ENCODE results near the gene LEMD2. TPM values are rescaled to one million over a fixed set of nuclear protein-coding genes. Genes with fewer than 3 reads are reported as not detected.
A peak's percentile ranks its signal among the peaks of the same experiment; 100 is the strongest.

The LEMD2 gene
- total RNA-seq, 1 donor = 59.2 TPM

DNA sequence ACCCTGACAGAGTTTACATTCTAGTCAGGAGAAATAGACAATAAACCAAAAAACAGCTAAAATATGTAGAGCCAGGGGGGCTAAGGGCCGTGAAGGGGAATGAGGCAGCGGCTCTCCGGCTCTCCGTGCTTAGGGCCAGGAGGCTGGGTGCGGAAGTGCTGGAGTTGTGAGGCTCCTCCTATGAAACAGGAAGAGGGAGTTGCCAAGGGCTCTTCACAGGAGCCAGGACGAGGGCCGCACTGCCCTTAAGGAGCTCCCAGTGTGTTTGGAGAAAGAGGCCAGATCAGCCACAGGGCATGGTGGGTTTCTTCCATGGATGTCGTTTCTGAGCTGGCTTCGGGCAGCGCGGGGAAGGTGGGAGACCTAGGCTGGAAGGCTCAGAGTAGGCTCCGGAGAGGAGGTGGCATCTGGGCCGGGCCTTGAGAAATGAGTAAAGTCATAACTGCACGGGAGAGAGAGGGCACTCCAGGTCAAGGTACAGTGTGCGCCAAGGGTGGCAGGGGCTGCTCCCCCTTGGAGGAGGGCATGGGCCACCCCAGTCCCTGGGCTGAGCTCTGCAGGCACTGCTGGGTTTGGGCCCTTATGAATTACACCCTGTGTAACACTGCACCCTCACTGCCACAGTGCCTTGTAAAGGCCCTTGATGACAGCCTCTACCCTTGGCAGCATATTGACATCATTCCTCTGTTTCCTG, 35.7 kb upstream of the LEMD2 start:
- H3K4me3 ChIP-seq (ENCODE audit: low read depth, low read length) = peak overlapping the region; percentile 7
- DNase-seq (ENCODE audit: low read depth) = peak; percentile 56
- TF ChIP-seq, protein P1, sequence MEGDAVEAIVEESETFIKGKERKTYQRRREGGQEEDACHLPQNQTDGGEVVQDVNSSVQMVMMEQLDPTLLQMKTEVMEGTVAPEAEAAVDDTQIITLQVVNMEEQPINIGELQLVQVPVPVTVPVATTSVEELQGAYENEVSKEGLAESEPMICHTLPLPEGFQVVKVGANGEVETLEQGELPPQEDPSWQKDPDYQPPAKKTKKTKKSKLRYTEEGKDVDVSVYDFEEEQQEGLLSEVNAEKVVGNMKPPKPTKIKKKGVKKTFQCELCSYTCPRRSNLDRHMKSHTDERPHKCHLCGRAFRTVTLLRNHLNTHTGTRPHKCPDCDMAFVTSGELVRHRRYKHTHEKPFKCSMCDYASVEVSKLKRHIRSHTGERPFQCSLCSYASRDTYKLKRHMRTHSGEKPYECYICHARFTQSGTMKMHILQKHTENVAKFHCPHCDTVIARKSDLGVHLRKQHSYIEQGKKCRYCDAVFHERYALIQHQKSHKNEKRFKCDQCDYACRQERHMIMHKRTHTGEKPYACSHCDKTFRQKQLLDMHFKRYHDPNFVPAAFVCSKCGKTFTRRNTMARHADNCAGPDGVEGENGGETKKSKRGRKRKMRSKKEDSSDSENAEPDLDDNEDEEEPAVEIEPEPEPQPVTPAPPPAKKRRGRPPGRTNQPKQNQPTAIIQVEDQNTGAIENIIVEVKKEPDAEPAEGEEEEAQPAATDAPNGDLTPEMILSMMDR (IDR thresholded peaks at IDR 0.05; ENCODE audit: insufficient read depth, low read depth, low read length) = no peak

DNA sequence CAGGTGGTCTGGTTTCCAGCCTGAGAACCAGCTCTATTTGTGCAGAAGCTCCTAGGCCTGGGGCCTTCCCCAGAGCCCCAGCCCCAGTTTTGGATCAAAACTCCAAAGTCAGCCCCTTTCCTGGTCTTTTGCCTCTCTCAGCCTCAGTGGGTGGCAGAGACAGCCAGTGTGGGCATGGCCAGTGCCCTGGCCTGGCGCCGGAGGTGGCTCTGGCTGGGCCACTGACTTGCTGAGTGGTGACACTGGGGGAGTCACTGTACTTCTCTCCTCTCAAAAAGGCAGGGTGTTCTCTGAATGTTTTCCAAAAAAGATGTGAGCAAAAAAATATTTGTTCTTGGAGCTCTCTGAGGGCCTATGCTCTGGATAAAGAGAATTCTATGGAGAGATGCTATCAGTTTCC, 34.9 kb upstream of the LEMD2 start:
- no peak for DNase-seq (ENCODE audit: low read depth)
- TF ChIP-seq, protein P1 (IDR thresholded peaks at IDR 0.05; ENCODE audit: insufficient read depth, low read depth, low read length) = no peak
- no peak overlapping the region for H3K4me3 ChIP-seq (ENCODE audit: low read depth, low read length)

DNA sequence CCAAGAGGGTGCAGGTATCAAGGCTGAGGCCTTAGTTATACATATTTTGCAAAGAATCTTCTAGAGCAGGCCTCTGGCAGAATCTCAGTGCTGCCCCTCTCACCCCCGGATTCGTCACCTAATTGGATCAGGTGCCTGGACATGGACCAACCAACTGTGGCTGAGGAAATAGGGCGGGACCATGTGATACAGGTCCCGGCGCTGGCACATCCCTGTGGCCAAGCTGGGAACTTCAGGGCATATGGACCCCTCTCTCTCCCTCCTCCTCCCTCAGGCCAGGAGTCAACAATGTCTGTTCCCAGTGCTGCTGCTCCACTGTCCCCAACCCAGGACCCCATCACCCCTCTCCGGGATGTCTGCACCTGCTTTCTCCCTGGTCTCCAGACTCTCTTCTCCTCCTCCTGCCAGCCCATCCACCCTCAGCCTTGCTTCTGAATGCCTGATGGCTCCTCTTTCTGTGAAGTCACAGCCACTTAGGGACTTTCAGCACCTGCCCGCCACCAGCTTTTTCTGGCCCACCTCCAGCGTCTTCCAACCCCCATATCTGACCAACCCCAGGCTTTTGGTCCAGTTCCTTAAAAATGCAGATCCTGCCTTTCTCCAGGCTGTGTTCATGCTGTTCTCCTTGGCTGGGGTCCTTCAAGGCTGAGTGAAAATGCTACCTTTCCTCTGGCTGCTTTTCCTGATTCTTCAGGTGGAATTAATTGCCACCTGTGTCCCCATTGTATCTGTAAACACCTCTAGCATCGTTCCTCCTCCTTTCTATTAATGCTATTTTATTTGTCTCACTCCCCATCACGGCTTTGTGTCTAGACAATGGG, 33.9 kb upstream of the LEMD2 start:
- TF ChIP-seq, protein P1 (IDR thresholded peaks at IDR 0.05; ENCODE audit: insufficient read depth, low read depth, low read length) = peak; percentile 23
- H3K4me3 ChIP-seq (ENCODE audit: low read depth, low read length) = no peak overlapping the region
- no peak for DNase-seq (ENCODE audit: low read depth)

DNA sequence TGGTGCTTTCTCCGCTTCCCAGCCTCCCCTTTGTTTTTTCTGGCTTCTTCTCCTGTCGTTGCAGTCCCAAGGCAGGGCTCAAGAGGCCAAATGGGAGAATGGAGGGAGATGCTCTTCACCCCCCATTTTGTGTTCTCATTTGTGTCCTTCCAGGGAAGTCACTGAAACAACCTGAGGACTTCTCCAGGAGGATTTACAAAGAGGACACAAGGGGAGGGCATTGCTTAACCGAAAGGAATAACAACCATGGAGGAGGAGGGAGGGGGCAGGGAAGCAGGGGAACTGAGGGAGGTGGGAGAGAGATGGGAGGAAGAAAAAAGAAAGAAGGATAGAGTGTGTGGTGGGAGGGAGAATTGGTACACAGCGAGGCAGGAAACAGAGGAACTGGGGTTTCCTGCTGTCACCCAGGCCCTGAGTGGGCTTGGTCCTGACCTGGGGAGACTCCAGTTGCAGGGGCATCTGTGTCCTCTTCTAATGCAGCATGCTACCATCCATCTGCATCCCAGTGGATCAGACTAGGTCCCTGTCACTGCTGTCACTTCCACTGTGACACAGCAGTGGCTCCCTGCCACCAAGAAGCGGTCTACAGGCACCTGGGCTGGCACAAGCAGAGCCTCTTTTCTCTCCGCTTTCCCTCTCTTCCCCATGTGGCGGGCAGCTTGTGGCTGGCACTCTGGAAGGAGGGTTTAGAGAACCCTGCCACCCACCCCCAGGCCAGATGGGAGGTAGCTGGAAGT, 32.0 kb upstream of the LEMD2 start:
- DNase-seq (ENCODE audit: low read depth) = no peak
- TF ChIP-seq, protein P1 (IDR thresholded peaks at IDR 0.05; ENCODE audit: insufficient read depth, low read depth, low read length) = no peak

DNA sequence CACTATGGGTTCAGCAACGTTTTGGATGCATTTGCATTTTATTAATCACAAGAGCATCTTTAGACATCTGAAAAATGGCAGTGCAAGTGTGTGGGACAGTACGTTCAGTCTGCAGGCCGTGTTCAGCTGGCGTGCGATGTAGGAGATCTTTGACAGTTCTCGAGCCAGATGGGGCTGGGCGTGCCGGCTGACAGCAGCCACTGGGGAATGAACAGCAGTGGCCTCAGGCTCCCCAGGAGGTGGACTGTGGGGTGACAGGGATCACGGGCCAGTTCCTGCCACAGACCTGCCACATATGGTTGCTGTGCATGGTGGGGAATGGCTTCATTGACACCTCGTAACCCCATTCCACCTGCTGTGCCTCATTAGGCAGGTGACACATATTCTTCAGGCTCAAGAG, 31.3 kb upstream of the LEMD2 start:
- no peak overlapping the region for H3K4me3 ChIP-seq (ENCODE audit: low read depth, low read length)
- DNase-seq (ENCODE audit: low read depth) = no peak
- TF ChIP-seq, protein P1 (IDR thresholded peaks at IDR 0.05; ENCODE audit: insufficient read depth, low read depth, low read length) = no peak

More for the DNA sequence above, 32.0 kb upstream of the LEMD2 start:
- no peak overlapping the region for H3K4me3 ChIP-seq (ENCODE audit: low read depth, low read length)

DNA sequence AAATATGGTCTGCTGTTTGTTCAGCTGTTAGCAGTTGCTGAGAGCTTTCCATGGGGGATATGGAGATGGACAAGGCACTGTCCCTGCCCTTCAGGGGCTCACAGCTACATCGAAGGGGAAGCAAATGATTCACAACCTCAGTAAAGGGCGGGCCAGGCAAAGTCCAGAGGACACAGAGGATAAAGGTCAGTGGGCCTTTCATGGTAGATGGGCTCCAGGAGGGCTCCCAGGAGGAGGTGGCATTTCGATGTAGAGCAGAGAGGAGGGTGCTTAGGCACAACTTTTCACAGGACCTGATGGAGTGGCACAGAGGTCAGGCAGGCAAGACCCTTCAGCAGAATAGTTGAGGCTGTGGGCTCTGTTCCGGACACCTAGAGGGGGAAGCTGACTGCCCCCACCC, 30.1 kb upstream of the LEMD2 start:
- DNase-seq (ENCODE audit: low read depth) = no peak
- TF ChIP-seq, protein P1 (IDR thresholded peaks at IDR 0.05; ENCODE audit: insufficient read depth, low read depth, low read length) = no peak
- H3K4me3 ChIP-seq (ENCODE audit: low read depth, low read length) = no peak overlapping the region
